Breast epithelium (tissue), 4 donors: Measurements from ENCODE around the gene UGT1A8. TPM values are rescaled to one million over a fixed set of nuclear protein-coding genes. Genes with fewer than 3 reads are reported as not detected.
"Not testable (repeated sequence)": the region's sequence is repeated elsewhere in the genome, so short reads cannot be mapped to it uniquely, and the experiment has no call there.

Experiments
- DNase-seq, 2 donors: peaks; one replicate each; pipeline ENCODE4 v3.0.0-alpha.2; 2019; ENCODE audit warnings: low spot score in 2 of 2
- H3K27ac ChIP-seq, 2 donors: fragments of 200-600 bp; sonication (generic) in 1 of 2; one replicate each; pipeline ENCODE4 v1.5.1; 2016 to 2019; ENCODE audit warnings: mild to moderate bottlenecking in 1 of 2
- H3K27me3 ChIP-seq, 2 donors: fragments of 200-600 bp; sonication (generic) in 1 of 2; one replicate each; pipeline versions ENCODE4 v1.5.1 to v1.6.0; 2017 to 2019; ENCODE audit warnings: control low read depth in 1 of 2, mild to moderate bottlenecking in 1 of 2
- H3K36me3 ChIP-seq: fragments of 200-600 bp; one replicate; pipeline ENCODE4 v1.5.1; 2019
- H3K4me1 ChIP-seq, 2 donors: fragments of 200-600 bp; sonication (generic); one replicate each; pipeline ENCODE4 v1.5.1; 2016 to 2019; ENCODE audit warnings: control low read depth in 1 of 2
- H3K4me3 ChIP-seq, 3 donors: fragments of 200-600 bp; sonication (generic); 1 replicate in 2 of 3; 2 replicates in 1 of 3; pipeline ENCODE4 v1.5.1; 2016 to 2019; ENCODE audit warnings: mild to moderate bottlenecking in 3 of 3, moderate library complexity in 2 of 3
- H3K9me3 ChIP-seq, 2 donors: fragments of 200-600 bp; sonication (generic) in 1 of 2; one replicate each; pipeline ENCODE4 v1.5.1; 2016 to 2019; ENCODE audit warnings: control low read depth in 1 of 2
- POLR2A ChIP-seq: fragments of 450-650 bp; IDR thresholded peaks from one replicate; pipeline ENCODE4 v1.6.1; 2016; ENCODE audit warnings: antibody characterized with exemption, mild to moderate bottlenecking, moderate library complexity
- POLR2AphosphoS5 ChIP-seq, 3 donors: sonication (generic); formaldehyde crosslinking; IDR thresholded peaks; one replicate each; pipeline ENCODE4 v1.6.1; 2017; ENCODE audit warnings: antibody characterized with exemption in 3 of 3
- intact Hi-C: fragments of 100-400 bp; cut with DNase I; formaldehyde crosslinking; loops from one replicate; pipeline ENCODE4 v1.15.1; 2023; ENCODE audit warnings: low total_unique reads
- total RNA-seq, 3 donors: library from RNA; depleted of rRNA; stranded (reverse); fragments of >200 nt; gene quantifications; one replicate each; pipeline ENCODE4 v1.1.0, GENCODE V29; 2016
- TF ChIP-seq, protein P1 (sequence below), 3 donors: fragments of 450-650 bp; IDR thresholded peaks; one replicate each; pipeline ENCODE4 v1.5.1; 2016 to 2017; ENCODE audit warnings: antibody characterized with exemption in 3 of 3, mild to moderate bottlenecking in 3 of 3, moderate library complexity in 3 of 3

Gene UGT1A8
- total RNA-seq, 3 donors from 2014 or later: not detected

DNA sequence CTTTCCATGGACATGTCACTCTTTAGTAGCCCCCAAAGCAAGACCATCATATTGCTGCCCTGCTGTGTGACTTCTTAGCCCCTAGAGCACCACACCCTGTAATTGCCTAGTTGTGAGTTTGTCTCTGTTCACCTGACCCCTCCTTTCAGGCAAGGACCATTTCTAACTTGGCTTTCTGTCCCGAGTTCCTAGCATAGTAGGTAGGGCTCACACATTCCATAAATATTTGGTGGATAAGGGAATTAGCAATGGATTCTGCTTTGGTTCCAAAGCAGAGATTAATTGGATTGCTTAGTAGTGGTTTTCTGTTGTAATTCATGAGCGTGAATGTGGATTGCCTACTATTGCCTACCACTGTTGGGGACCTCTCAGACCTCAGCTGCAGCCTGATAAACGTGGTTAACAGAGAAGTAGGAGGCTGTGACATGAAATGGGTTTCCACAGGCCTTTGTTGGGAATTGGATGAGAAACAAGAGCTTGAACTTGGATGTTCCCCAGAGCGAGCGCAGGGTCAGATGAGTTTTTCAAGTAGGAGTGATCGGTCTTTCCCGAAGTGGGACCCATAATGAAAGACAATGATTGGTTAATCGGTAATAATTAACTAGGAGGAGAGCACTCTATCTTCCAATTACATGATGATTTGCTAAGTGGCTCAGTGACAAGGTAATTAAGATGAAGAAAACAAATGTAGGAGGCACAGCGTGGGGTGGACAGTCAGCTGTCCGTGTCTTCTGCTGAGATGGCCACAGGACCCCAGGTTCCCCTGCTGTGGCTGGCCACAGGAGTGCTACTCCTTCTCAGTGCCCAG, 129.2 kb downstream of the UGT1A8 start:
- Histone ChIP-seq H3K27me3 (no peaks in the 10 kb centered on the region), H3K4me1 (no peaks in the 10 kb centered on the region), H3K27ac (no peak overlapping the region), H3K36me3 (no peaks in the 10 kb centered on the region), H3K9me3 (peaks cover 9 to 17% of the 10 kb centered on the region in 2 donors), H3K4me3 (no peak overlapping the region)
- DNase-seq: no peak
- TF ChIP-seq, protein P1, sequence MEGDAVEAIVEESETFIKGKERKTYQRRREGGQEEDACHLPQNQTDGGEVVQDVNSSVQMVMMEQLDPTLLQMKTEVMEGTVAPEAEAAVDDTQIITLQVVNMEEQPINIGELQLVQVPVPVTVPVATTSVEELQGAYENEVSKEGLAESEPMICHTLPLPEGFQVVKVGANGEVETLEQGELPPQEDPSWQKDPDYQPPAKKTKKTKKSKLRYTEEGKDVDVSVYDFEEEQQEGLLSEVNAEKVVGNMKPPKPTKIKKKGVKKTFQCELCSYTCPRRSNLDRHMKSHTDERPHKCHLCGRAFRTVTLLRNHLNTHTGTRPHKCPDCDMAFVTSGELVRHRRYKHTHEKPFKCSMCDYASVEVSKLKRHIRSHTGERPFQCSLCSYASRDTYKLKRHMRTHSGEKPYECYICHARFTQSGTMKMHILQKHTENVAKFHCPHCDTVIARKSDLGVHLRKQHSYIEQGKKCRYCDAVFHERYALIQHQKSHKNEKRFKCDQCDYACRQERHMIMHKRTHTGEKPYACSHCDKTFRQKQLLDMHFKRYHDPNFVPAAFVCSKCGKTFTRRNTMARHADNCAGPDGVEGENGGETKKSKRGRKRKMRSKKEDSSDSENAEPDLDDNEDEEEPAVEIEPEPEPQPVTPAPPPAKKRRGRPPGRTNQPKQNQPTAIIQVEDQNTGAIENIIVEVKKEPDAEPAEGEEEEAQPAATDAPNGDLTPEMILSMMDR (IDR thresholded peaks at IDR 0.05): no peak
- intact Hi-C loops: no loop called here

- TF ChIP-seq, protein P1 (IDR thresholded peaks at IDR 0.05): no peak
- TF ChIP-seq POLR2A (no peak), POLR2AphosphoS5 (IDR thresholded peaks at IDR 0.05) (no peak)
- intact Hi-C loops: no loop called here
- DNase-seq: no peak
Measured at GRCh38 chr2:233747283-233747544, 129.8 kb downstream of the UGT1A8 start.

DNA sequence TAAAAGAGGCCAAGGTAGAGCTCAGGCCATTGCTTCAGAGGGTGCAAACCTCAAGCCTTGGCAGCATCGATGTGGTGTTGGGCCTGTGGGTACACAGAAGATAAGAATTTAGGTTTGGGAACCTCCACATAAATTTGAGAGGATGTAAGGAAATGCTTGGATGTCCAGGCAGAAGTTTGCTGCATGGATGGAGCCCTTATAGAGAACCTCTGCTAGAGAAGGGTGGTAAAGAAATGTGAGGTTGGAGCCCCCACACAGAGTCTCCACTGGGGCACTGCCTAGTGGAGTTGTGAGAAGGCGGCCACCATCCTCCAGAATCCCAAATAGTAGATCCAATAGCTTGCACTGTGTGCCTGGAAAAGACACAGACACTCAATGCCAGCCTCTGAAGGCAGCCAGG, 133.3 kb downstream of the UGT1A8 start:
- intact Hi-C loops, H3K36me3 ChIP-seq, H3K4me1 ChIP-seq: not testable (repeated sequence)

More at GRCh38 chr2:233747283-233747544, 129.8 kb downstream of the UGT1A8 start:
- no peaks in the 10 kb centered on the region for H3K36me3 ChIP-seq
- H3K27me3 ChIP-seq: no peaks in the 10 kb centered on the region
- H3K4me3 ChIP-seq: no peak overlapping the region
- no peaks in the 10 kb centered on the region for H3K4me1 ChIP-seq
- H3K9me3 ChIP-seq: peaks cover 9 to 17% of the 10 kb centered on the region in 2 donors
- H3K27ac ChIP-seq: no peak overlapping the region

GRCh38 chr2:233751212-233752009, 134.0 kb downstream of the UGT1A8 start:
- H3K27ac ChIP-seq, H3K27me3 ChIP-seq, intact Hi-C loops, DNase-seq, H3K4me3 ChIP-seq, H3K4me1 ChIP-seq, H3K36me3 ChIP-seq: not testable (repeated sequence)
- peaks cover 9 to 17% of the 10 kb centered on the region in 2 donors for H3K9me3 ChIP-seq

More for the DNA sequence above, 133.3 kb downstream of the UGT1A8 start:
- H3K27ac ChIP-seq, DNase-seq, H3K4me3 ChIP-seq, H3K27me3 ChIP-seq: not testable (repeated sequence)
- H3K9me3 ChIP-seq: peaks cover 9 to 17% of the 10 kb centered on the region in 2 donors

GRCh38 chr2:233754872-233755611, 137.6 kb downstream of the UGT1A8 start:
- H3K4me3 ChIP-seq: no peak overlapping the region
- H3K36me3 ChIP-seq: no peaks in the 10 kb centered on the region
- no peaks in the 10 kb centered on the region for H3K4me1 ChIP-seq
- no peak overlapping the region for H3K27ac ChIP-seq
- no peak for TF ChIP-seq POLR2AphosphoS5 (IDR thresholded peaks at IDR 0.05)
- no peak for TF ChIP-seq POLR2A
- TF ChIP-seq, protein P1 (IDR thresholded peaks at IDR 0.05): no peak
- DNase-seq: no peak
- H3K27me3 ChIP-seq: no peaks in the 10 kb centered on the region
- H3K9me3 ChIP-seq: peaks cover 9 to 16% of the 10 kb centered on the region in 2 donors
- intact Hi-C loops: no loop called here
